Left colon (tissue), 2 donors: Measurements from ENCODE around the gene DNMBP. TPM values are rescaled to one million over a fixed set of nuclear protein-coding genes. Genes with fewer than 3 reads are reported as not detected.

Experiments used
- ATAC-seq: fragments of 200-7000 bp; cut with Tn5 transposase; one replicate; pipeline ENCODE4 v1.9.1; 2020; ENCODE audit warnings: mild to moderate bottlenecking, moderate library complexity
- DNase-seq, 2 donors: peaks; one replicate each; pipeline ENCODE4 v3.0.0-alpha.2; 2020
- intact Hi-C, 2 donors: fragments of 100-400 bp; cut with DNase I in 1 of 2; cut with micrococcal nuclease in 1 of 2; formaldehyde crosslinking; loops; one replicate each; pipeline versions ENCODE4 v1.11.2 to v1.14.0; 2022; cut with DNase I, micrococcal nuclease
- long read RNA-seq: library from polyadenylated mRNA; unstranded; transcript quantifications from one replicate; pipeline ENCODE4 v2.0.0, GENCODE V29; 2021
- total RNA-seq, 2 donors: library from RNA; stranded (reverse); fragmentation: NEBNext Ultra II Directional; extraction: Animal tissue kit (Norgen Biotek cat#: 25700); gene quantifications; one replicate each; pipeline ENCODE4 v1.2.1, GENCODE V29; 2021
- donor health status: DM: no; HTN: no; CAD: no.
- donor health status: DM: yes; HTN: yes; CAD: no.

Gene DNMBP
- total RNA-seq, result 10 to 100 TPM; 43.6 to 53.4 TPM
- long read RNA-seq, full-length matches to known transcripts, result 3 of 22 reads
- long read RNA-seq, partial matches to known transcripts, result 16 of 22 reads
- long read RNA-seq, other reads (novel, unspliced or antisense), result 3 of 22 reads

DNA sequence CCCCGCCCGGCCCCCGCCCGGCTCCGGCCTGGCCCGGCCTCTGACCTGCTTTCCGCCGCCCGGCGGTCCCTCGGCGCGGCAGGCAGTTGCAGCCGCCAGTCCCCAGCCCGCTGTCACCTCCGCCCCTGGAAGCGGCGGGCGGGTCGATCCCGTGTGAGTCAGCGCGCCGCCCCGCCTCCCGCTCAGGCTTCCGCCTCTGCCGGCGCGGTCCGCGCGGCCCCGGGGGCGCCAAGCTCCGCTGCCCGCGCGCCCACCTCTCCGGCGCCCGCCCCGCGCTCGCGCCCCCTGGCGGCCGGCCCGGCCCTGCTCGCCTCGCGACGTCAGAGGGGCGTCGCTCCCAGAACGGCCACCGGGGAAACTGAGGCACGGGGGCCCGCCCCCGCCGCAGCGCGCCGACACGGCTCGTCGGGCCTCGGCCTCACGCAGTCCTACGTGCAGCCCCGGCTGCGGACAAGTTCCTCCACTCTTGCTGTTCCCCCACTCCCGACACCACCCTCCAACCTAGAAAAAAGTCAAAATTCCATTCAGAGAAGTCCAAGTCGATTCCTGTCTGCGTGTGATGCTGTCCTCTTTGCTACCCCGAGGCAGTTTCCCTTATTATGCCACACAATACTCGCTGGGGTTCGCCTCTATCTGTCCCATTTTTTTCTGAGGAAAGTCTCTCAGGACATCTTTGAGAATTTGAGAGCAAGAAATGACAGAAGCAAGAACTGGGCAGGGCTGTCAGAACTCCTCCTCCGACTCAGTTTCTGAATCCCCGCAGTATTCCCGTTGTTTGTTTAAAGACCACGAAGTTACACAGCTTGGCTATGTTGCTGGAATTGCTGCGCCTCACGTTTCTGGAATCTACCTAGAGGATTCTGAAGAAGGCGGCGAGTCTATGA lies at the start of gene DNMBP:
Gene DNMBP, minus strand, starts transcription at position 155 of the 884 bp plus-strand sequence. CDS start 37,823 bp downstream, outside the sequence.
- peak; percentile 72 to 89 for DNase-seq
- intact Hi-C loops, result no loop called here

DNA sequence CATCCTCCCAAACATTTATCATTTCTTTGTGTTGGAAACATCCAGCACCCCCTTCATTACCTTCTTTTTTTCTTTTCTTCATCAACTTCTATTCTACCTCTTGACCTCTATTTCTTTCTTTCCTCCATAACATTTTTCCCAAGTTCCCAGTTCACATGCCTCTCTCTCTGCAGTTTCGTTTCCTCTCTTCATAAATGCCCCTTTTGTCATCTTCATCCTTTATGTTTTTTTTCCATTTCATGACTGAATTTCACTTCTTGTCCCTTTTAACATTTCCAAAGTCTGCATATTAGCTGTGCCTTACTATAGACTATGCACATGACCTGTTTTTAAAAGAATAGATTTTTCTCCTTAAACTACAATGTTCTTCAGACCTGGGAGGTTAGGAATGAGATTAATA lies 48.2 kb upstream of the DNMBP start:
- DNase-seq (no peak), ATAC-seq (no peak)
- intact Hi-C loops, result no loop called here

More for the DNA sequence above, at the start of gene DNMBP:
- ATAC-seq, result peak; percentile 93

DNA sequence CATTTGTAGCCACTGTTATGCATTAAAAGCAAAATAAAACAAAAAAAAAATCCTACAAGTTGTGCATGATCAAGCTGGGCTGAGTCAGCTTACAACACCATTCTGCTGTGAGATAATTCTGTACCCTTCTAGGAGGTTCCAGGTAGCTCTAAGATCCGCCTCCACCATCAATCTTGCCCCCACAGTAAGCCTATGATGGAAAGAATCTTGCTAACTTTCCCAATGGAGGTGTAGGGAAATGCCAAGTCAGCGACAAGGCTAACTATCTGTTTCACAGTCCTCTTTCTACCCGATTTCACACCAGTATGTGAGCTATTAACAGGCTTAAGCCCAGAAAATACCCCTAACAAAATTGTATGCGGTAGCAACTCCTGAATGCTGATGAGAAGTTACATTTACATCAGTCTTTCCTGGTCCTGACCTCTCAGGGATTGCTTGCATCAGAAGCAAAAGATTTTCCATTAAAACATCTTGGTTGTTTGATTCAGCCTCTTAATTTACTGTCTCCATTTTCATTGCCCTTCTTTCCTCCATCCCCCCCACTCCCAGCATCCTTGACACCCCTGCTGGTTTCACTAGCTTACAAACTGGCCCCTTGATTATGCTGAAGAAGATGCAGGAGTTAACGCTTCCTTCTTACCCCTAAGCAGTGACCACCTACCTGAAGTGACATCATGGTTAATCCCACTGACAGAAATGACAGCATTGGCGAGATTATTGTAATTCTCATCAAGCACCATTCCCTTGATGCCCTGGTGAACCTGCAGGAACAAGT lies 44.1 kb upstream of the DNMBP start:
- ATAC-seq (no peak), DNase-seq (no peak)
- intact Hi-C loops, result no loop called here

- intact Hi-C loops, result loop anchor here in 1 of 2 donors (5.0 kb wide), 1 partner anchor 199 kb away; no protein-coding TSS in a partner anchor
- peak; percentile 85 for ATAC-seq
- peak; percentile 70 to 94 for DNase-seq
Observed at GRCh38 chr10:100046021-100046486, 36.3 kb upstream of the DNMBP start.

GRCh38 chr10:100045592-100045991 lies 35.8 kb upstream of the DNMBP start:
- DNase-seq (no peak), ATAC-seq (no peak)
- intact Hi-C loops, result loop anchor here (2.0 to 5.0 kb wide), 2 partner anchors 198 to 201 kb away; no protein-coding TSS in a partner anchor

- DNase-seq (no peak), ATAC-seq (peak; percentile 41)
- intact Hi-C loops, result loop anchor here in 1 of 2 donors (2.0 kb wide), 1 partner anchor 199 kb away; no protein-coding TSS in a partner anchor
Observed at GRCh38 chr10:100043796-100044195, 34.0 kb upstream of the DNMBP start.

DNA sequence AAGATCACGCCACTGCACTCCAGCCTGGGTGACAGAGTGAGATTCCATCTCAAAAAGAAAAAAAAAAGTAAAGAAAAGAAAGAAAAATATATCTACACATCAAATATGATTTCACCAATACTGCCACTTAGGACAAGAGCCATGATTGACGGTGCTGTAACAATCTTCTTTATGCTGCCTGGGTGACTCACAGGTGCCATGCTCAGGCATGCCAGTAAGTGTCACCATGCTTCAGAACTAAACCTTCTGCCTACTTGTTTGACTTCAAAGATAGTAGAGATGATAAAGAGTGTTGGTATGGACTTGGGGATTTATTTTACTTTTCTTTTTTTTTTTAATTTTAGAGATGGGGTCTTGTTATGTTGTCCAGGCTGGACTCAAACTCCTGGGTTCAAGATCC lies 33.6 kb upstream of the DNMBP start:
- DNase-seq, result no peak
- intact Hi-C loops, result no loop called here
- ATAC-seq, result peak; percentile 63

- ATAC-seq, result no peak
- intact Hi-C loops, result no loop called here
Observed at GRCh38 chr10:100041306-100042002, 31.7 kb upstream of the DNMBP start.

DNA sequence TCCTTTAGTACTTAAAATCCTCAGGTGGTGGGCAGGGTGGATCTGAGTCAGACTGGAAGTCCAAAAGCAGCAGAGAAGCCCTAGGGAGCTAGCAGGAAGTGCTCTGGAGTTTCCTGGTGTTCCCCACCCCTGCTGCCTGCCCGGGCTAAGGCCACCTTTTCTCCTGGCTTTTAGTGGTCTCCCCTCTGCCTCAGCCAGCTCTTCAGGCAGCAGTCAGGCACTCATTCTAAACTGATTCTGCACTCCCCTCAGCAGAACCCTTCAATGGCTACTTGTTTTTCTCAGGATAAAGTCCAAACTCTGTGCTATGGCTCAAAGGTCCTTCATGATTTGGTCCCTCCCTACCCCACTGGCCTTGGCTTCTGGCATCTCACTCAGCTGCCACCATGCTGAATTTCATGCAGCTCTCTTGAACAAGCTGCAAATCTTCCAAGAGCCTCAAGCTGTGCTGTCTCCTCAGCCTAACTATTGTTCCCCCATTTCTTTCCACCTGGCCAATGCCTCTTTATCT lies 28.9 kb upstream of the DNMBP start:
- ATAC-seq, result peak; percentile 85
- intact Hi-C loops, result no loop called here
- DNase-seq, result peak in 1 of 2 donors; percentile 36

More at GRCh38 chr10:100041306-100042002, 31.7 kb upstream of the DNMBP start:
- no peak for DNase-seq

DNA sequence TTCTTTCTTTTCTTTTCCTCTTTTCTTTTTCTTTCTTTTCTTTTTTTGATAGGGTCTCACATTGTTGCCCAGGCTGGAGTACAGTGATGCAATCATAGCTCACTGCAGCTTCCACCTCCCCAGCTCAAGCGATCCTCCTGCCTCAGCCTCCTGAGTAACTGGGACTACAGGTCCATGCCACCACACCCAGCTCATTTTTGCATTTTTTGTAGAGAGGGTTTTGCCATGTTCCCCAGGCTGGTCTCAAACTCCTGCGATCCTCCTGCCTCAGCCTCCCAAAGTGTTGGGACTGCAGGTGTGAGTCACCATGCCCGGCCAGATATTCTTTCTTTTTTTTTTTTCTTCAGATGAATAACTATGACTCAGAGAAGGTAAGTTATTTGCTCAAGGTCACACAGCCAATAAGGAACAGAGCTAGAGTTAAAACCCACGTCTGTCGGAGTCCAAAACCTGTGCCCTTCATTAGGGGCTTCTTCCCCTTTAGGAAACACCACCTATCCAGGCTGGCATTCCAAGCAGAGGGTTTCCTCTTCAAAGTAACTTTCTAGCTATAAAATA lies 28.1 kb upstream of the DNMBP start:
- DNase-seq, result no peak
- intact Hi-C loops, result no loop called here
- peak; percentile 65 for ATAC-seq

DNA sequence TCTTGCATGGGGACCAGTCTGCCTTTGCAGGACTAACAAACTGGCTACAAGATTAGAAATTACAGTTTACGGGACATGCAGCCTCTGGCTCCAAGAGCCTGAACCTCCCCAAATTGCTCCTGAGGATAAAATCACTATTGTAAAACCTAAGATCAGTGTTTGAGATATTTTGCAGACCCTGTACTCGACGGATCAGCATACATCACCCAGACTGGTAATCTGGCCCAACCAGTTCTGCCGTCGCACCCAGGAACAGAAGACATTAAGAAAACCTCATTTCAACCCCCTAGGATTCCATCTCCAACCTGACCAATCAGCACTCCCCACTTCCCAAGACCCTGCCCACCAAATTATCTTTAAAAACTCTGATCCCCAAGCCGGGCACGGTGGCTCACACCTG lies 27.1 kb upstream of the DNMBP start:
- intact Hi-C loops, result no loop called here
- ATAC-seq, result no peak
- no peak for DNase-seq

- intact Hi-C loops, result no loop called here
- DNase-seq, result no peak
- ATAC-seq, result no peak
Observed at GRCh38 chr10:100033766-100034418, 24.1 kb upstream of the DNMBP start.

- ATAC-seq (no peak), DNase-seq (no peak)
- intact Hi-C loops, result no loop called here
Observed at GRCh38 chr10:100027416-100027815, 17.7 kb upstream of the DNMBP start.

GRCh38 chr10:100025576-100025975 lies 15.8 kb upstream of the DNMBP start:
- DNase-seq (no peak), ATAC-seq (no peak)
- intact Hi-C loops, result no loop called here

DNA sequence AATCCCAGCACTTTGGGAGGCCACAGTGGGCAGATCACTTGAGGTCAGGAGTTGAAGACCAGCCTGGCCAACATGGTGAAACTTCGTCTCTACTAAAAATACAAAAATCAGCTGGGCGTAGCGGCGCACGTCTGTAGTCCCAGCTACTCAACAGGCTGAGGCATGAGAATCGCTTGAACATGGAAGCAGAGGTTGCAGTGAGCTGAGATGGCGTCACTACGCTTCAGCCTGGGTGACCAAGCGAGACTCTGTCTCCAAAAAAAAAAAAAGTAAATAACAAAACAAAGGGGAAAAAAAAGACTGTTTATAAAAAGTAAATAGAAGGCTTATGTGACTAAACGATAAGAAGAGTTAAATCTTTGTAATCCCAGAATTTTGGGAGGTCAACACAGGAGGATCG lies 15.0 kb upstream of the DNMBP start:
- DNase-seq (no peak), ATAC-seq (no peak)
- intact Hi-C loops, result no loop called here

DNA sequence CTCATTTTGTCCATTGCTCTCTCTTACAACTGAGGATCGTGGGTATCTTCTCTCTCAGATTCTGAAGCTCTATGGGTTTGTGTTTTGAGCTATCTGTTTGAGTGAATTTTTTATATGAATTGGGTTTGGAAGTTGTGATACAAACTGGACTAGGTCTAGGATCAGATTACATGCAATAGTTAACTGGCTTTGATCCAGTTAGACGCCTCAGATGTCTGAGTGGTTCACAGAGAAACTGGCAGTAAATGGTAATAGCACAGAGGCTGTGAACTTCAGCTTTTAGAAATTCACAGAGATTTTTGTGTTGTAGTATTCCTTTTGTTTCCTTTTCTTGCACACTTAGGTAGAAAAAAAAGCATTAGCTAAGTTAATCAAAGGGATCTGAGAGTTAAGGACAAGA lies 12.7 kb upstream of the DNMBP start:
- ATAC-seq, result no peak
- no peak for DNase-seq
- intact Hi-C loops, result no loop called here

- no peak for ATAC-seq
- intact Hi-C loops, result no loop called here
- no peak for DNase-seq
Observed at GRCh38 chr10:100021322-100021721, 11.6 kb upstream of the DNMBP start.

DNA sequence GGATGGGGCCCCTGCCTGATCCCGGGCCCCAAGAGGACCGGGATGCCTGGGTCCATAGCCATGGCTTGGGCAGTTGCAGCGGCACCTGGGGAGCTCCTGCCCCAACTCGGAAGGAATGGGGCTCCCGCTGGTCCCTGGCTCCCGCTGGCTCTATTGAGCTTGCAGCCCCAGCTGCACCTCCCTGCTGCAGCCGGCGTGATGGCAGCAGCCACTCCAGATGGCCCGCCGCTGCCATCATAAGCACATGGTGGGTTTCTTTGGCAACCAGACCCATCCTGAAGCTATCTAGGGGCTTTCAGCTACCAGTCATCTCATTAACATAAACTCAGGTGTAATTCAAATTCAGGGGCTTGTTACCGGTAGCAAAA lies 11.1 kb upstream of the DNMBP start:
- intact Hi-C loops, result no loop called here
- ATAC-seq (no peak), DNase-seq (no peak)
